ENCODE data around the gene SVIL.

- TF ChIP-seq RAD21 (IDR thresholded peaks at IDR 0.05; ENCODE audit: low read depth) (no peak), CREB1 (IDR thresholded peaks at IDR 0.05; ENCODE audit: low read depth) (no peak), REST (IDR thresholded peaks at IDR 0.05; ENCODE audit: low read depth) (no peak), EP300 (IDR thresholded peaks at IDR 0.05; ENCODE audit: borderline replicate concordance) (no peak), NFIC (IDR thresholded peaks at IDR 0.05) (no peak), MAX (IDR thresholded peaks at IDR 0.05) (no peak), EGR1 (IDR thresholded peaks at IDR 0.05) (no peak), CEBPB (IDR thresholded peaks at IDR 0.05) (no peak), FOXM1 (IDR thresholded peaks at IDR 0.05; ENCODE audit: borderline replicate concordance, low read depth) (no peak), TAF1 (IDR thresholded peaks at IDR 0.05; ENCODE audit: low read depth) (no peak), USF1 (IDR thresholded peaks at IDR 0.05) (no peak), TEAD4 (IDR thresholded peaks at IDR 0.05) (no peak)
These were observed 50.3 kb downstream of the SVIL start for GRCh38 chr10:29584436-29584835.
